BE2C (cell line): ENCODE data around the gene EPB41L1.

Experiments used
- DNase-seq: peaks from one replicate; pipeline ENCODE4 v3.0.0-alpha.2; 2020
- H3K27me3 ChIP-seq: fragments of 250-450 bp; sonication (Bioruptor Pico); 2 replicates; pipeline ENCODE4 v1.5.1; 2020; ENCODE audit warnings: mild to moderate bottlenecking
- H3K36me3 ChIP-seq: fragments of 250-450 bp; sonication (Bioruptor Pico); 2 replicates; pipeline ENCODE4 v1.5.1; 2020; ENCODE audit warnings: mild to moderate bottlenecking
- H3K4me1 ChIP-seq: fragments of 250-450 bp; sonication (Bioruptor Pico); 2 replicates; pipeline ENCODE4 v1.5.1; 2020
- H3K4me3 ChIP-seq: 2 replicates; pipeline ENCODE4 v1.5.1; 2011; ENCODE audit warnings: low read depth, low read length
- H3K9me3 ChIP-seq: fragments of 250-450 bp; sonication (Bioruptor Pico); 2 replicates; pipeline ENCODE4 v1.5.1; 2020
- CTCF ChIP-seq: IDR thresholded peaks from 2 replicates; pipeline ENCODE4 v1.5.1; 2012; ENCODE audit warnings: mild to moderate bottlenecking, low read depth, low read length

The EPB41L1 gene

GRCh38 chr20:36115925-36116324 is 38.6 kb upstream of the EPB41L1 start:
- no peak for DNase-seq
- no peak overlapping the region for H3K4me3 ChIP-seq
- H3K9me3 ChIP-seq: no peaks in the 10 kb centered on the region
- no peaks in the 10 kb centered on the region for H3K4me1 ChIP-seq
- H3K27me3 ChIP-seq: no peaks in the 10 kb centered on the region
- no peaks in the 10 kb centered on the region for H3K36me3 ChIP-seq
- no peak for TF ChIP-seq CTCF

- Histone ChIP-seq H3K27me3 (no peaks in the 10 kb centered on the region), H3K9me3 (no peaks in the 10 kb centered on the region), H3K4me1 (no peaks in the 10 kb centered on the region), H3K4me3 (no peak overlapping the region), H3K36me3 (no peaks in the 10 kb centered on the region)
- TF ChIP-seq CTCF: no peak
- DNase-seq: no peak
Measured at GRCh38 chr20:36116807-36117441, 37.6 kb upstream of the EPB41L1 start.

- H3K36me3 ChIP-seq: no peaks in the 10 kb centered on the region
- TF ChIP-seq CTCF: no peak
- H3K4me3 ChIP-seq: no peak overlapping the region
- H3K27me3 ChIP-seq: no peaks in the 10 kb centered on the region
- no peaks in the 10 kb centered on the region for H3K9me3 ChIP-seq
- no peaks in the 10 kb centered on the region for H3K4me1 ChIP-seq
- no peak for DNase-seq
Measured at GRCh38 chr20:36117638-36118037, 36.9 kb upstream of the EPB41L1 start.

GRCh38 chr20:36118371-36118770 is 36.2 kb upstream of the EPB41L1 start:
- Histone ChIP-seq H3K4me3 (no peak overlapping the region), H3K36me3 (no peaks in the 10 kb centered on the region), H3K27me3 (no peaks in the 10 kb centered on the region), H3K4me1 (no peaks in the 10 kb centered on the region), H3K9me3 (no peaks in the 10 kb centered on the region)
- no peak for DNase-seq
- no peak for TF ChIP-seq CTCF

DNA sequence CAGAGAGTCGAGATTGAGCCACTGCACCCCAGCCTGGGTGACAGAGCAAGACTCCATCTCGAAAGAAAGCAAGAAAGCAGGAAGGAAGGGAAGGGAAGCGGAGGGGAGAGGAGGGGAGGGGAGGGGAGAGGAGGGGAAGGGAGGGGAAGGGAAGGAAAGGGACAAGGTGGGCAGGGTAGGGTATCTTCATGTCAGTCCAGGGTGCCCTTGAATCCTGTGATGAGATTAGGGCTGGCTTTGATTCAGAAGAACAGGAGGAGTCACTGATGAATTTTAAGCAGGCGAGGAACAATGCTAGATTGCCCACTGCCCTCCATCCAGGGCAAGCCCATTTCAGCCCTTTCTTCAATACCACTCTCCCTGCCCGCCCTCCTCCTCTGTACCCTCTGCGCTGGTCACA is 35.0 kb upstream of the EPB41L1 start:
- no peaks in the 10 kb centered on the region for H3K27me3 ChIP-seq
- no peak for DNase-seq
- no peak overlapping the region for H3K4me3 ChIP-seq
- no peaks in the 10 kb centered on the region for H3K9me3 ChIP-seq
- TF ChIP-seq CTCF: no peak
- H3K4me1 ChIP-seq: no peaks in the 10 kb centered on the region
- no peaks in the 10 kb centered on the region for H3K36me3 ChIP-seq

- DNase-seq: no peak
- Histone ChIP-seq H3K4me3 (no peak overlapping the region), H3K4me1 (no peaks in the 10 kb centered on the region), H3K36me3 (no peaks in the 10 kb centered on the region), H3K27me3 (no peaks in the 10 kb centered on the region), H3K9me3 (no peaks in the 10 kb centered on the region)
- no peak for TF ChIP-seq CTCF
Measured at GRCh38 chr20:36120241-36120640, 34.3 kb upstream of the EPB41L1 start.
